Bronchial epithelial cell (primary cell): ENCODE data around the gene TRERF1. TPM values are rescaled to one million over a fixed set of nuclear protein-coding genes. Genes with fewer than 3 reads are reported as not detected.

Experiments
- DNase-seq: peaks from one replicate; pipeline ENCODE4 v3.0.0-alpha.2; 2010; ENCODE audit warnings: low read depth
- FAIRE-seq: peaks from 2 replicates; lab custom pipeline; 2011; peaks lifted over from hg19 to GRCh38; lab: Jason Lieb, UNC
- H3K27me3 ChIP-seq: 2 replicates; pipeline ENCODE4 v1.5.1; 2011; ENCODE audit warnings: low read length; ENCODE audit not compliant: control insufficient read depth, insufficient read depth
- H3K36me3 ChIP-seq: 2 replicates; pipeline ENCODE4 v1.5.1; 2011; ENCODE audit warnings: low read length; ENCODE audit not compliant: control insufficient read depth, insufficient read depth
- H3K4me3 ChIP-seq: 2 replicates; pipeline ENCODE4 v1.5.1; 2011; ENCODE audit warnings: mild to moderate bottlenecking, low read depth, low read length, control low read depth
- total RNA-seq: library from RNA; depleted of rRNA; stranded (reverse); fragments of >200 nt; gene quantifications from 2 replicates; pipeline ENCODE4 v1.2.1, GENCODE V29; 2014
- TF ChIP-seq, protein P1 (sequence below): IDR thresholded peaks from 2 replicates; pipeline ENCODE4 v1.5.1; 2011; ENCODE audit warnings: mild to moderate bottlenecking, moderate library complexity, low read length, control low read depth, inconsistent platforms; ENCODE audit not compliant: insufficient read depth, severe bottlenecking

TRERF1 gene
- total RNA-seq, 1 donor from 2014 or later: 1.8 TPM

DNA sequence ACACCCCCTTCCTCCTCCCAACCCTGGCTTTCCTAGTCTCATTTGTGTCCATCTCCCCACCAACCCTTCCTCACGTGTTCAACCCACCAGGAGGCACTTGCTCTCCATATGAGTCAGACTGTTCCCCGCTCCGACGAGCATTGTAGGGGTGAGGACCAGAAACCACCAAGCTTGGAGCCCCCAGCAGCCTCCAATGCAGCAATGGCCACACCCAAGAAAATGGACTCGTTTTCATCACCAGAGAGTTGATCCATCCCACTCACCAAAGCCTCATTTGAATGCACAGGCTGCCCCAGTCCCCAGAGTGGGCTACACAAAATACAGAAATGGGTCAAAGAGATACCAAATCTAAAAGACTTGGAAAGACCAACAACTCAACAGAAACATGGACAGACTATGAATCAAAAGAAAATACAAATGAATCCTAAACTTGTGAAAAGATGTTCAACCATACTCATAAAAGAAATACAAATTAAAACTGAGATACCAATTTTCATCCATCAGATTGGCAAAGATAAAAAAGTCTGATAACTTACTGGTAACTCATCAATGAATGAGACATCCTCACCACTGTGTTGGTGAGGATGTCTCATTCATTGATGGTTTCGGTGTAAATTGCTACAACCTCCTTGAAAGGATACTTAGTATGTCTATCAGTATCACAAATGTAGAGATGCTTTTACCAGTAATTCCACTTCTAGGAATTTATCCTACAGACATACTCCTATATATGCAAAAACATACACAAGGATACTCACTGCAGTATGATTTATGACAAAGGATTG, 68.1 kb downstream of the TRERF1 start:
- TF ChIP-seq, protein P1, sequence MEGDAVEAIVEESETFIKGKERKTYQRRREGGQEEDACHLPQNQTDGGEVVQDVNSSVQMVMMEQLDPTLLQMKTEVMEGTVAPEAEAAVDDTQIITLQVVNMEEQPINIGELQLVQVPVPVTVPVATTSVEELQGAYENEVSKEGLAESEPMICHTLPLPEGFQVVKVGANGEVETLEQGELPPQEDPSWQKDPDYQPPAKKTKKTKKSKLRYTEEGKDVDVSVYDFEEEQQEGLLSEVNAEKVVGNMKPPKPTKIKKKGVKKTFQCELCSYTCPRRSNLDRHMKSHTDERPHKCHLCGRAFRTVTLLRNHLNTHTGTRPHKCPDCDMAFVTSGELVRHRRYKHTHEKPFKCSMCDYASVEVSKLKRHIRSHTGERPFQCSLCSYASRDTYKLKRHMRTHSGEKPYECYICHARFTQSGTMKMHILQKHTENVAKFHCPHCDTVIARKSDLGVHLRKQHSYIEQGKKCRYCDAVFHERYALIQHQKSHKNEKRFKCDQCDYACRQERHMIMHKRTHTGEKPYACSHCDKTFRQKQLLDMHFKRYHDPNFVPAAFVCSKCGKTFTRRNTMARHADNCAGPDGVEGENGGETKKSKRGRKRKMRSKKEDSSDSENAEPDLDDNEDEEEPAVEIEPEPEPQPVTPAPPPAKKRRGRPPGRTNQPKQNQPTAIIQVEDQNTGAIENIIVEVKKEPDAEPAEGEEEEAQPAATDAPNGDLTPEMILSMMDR: no peak
- Histone ChIP-seq H3K4me3 (no peak overlapping the region), H3K36me3 (no peaks in the 10 kb centered on the region), H3K27me3 (no peaks in the 10 kb centered on the region)
- DNase-seq (no peak), FAIRE-seq (no peak)

DNA sequence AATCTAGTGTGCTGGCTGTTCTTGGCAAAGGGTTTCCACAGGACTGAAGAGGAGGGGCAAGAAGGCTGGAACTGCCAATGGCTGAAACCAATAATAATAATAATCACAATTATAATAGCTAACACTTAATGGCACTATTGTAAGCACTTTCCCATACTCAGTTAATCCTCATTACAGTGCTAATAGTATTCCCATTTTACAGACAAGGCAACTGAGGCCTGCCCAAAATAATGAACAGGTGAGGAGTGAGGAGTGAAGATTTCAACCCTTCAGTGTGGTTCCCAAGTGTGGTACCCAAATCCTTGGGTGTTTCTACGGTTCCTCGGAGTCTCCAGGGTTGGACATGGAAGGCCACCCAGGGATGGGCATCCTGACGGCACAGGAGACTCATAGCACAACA, 69.9 kb downstream of the TRERF1 start:
- no peak for FAIRE-seq
- no peak overlapping the region for H3K4me3 ChIP-seq
- no peaks in the 10 kb centered on the region for H3K36me3 ChIP-seq
- H3K27me3 ChIP-seq: no peaks in the 10 kb centered on the region
- TF ChIP-seq, protein P1: no peak
- DNase-seq: no peak

DNA sequence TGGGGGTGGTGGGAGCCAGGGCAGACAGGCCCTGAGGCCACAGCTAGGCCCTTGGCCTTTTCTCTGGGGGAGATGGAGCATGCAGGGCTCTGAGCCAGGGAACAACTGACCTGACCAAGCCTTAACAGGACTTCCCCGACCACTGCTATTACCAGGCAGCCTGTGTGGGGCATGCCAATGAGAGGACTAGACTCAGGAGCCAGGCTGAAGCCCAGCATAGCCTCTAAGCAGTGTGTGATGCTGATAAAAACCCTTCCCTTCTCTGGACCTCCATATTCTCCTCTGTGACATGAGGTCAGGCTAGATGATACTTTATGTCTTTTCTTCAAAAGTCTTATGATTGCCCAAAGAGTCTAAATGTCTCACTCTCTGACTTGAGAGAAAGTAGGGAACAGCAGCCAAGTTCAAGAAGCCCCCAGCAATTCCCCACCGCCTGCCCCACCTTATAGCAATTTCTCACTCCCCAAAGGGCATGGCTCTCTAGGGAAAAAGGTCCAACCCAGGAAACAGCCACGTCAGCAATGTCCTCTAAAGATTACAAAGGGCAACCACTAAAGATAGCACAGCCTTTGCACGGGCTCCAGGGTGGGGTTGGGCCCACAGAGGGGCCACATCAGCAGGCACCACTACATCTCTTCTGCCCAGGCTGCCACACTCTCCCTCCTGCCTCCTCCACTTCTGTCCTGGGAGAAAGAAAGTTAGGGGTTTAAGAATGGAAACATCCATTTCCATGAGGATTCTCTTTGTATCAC, 71.3 kb downstream of the TRERF1 start:
- no peak overlapping the region for H3K4me3 ChIP-seq
- TF ChIP-seq, protein P1: no peak
- no peak for FAIRE-seq
- DNase-seq: no peak
- H3K27me3 ChIP-seq: no peaks in the 10 kb centered on the region
- H3K36me3 ChIP-seq: no peaks in the 10 kb centered on the region

DNA sequence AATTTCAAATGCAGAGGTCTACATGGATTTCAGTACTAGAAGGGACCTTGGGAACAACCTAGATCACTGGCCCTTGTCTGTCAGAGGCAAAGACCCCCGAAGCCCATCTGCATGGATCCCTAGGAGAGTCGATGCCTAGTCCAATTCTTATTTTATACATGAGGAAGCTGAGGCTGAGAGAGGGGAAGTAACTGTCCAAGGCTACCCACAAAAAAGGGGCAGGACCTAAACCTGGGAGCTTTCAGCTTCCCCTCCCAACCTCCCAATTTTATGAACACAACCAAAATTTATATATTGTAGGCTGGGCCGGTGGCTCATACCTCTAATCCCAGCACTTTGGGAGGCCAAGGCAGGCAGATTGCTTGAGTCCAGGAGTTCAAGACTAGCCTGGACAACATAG, 73.2 kb downstream of the TRERF1 start:
- Histone ChIP-seq H3K4me3 (no peak overlapping the region), H3K27me3 (no peaks in the 10 kb centered on the region), H3K36me3 (peaks cover 2% of the 10 kb centered on the region)
- TF ChIP-seq, protein P1: no peak
- FAIRE-seq: no peak
- DNase-seq: no peak

DNA sequence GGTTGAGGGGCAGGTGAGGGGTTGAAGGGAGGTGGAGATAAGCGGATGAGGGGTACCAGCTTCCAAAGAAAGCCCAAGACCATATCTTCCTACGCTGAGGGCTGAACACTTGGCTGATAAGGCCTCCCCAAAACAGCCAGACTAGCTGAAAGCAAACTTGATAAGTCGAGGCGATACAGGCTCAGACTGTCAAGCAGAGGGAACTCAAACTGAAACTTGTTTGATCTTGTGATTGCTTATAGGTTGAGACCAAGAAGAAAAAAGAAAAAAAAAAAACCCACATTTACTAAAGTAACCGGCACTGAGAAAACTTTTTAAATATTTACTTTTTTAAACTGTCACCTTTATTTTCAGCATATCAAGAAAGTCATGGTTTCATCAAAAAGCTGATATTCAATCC, 73.6 kb downstream of the TRERF1 start:
- H3K27me3 ChIP-seq: no peaks in the 10 kb centered on the region
- peaks cover 2% of the 10 kb centered on the region for H3K36me3 ChIP-seq
- H3K4me3 ChIP-seq: no peak overlapping the region
- no peak for FAIRE-seq
- DNase-seq: no peak
- TF ChIP-seq, protein P1: no peak
